Measurements from ENCODE around the gene TMEM263.
"Not testable (repeated sequence)": the region's sequence is repeated elsewhere in the genome, so short reads cannot be mapped to it uniquely, and the experiment has no call there.

DNA sequence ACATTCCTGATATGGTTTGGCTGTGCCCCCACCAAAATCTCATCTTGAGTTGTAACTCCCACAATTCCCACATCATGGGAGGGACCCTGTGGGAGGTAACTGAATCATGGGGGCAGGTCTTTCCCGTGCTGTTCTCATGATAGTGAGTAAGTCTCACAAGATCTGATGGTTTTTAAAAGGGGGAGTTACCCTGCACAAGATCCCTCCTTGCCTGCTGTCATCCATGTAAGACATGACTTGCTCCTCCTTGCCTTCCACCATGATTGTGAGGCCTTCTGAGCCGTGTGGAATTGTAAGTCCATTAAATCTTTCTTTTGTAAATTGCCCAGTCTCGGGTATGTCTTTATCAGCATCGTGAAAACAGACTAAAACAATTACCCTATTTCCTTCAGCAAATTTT, 47.0 kb downstream of the TMEM263 start:
- TF ChIP-seq, protein P1, sequence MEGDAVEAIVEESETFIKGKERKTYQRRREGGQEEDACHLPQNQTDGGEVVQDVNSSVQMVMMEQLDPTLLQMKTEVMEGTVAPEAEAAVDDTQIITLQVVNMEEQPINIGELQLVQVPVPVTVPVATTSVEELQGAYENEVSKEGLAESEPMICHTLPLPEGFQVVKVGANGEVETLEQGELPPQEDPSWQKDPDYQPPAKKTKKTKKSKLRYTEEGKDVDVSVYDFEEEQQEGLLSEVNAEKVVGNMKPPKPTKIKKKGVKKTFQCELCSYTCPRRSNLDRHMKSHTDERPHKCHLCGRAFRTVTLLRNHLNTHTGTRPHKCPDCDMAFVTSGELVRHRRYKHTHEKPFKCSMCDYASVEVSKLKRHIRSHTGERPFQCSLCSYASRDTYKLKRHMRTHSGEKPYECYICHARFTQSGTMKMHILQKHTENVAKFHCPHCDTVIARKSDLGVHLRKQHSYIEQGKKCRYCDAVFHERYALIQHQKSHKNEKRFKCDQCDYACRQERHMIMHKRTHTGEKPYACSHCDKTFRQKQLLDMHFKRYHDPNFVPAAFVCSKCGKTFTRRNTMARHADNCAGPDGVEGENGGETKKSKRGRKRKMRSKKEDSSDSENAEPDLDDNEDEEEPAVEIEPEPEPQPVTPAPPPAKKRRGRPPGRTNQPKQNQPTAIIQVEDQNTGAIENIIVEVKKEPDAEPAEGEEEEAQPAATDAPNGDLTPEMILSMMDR (IDR thresholded peaks at IDR 0.05) = not testable (repeated sequence)
- TF ChIP-seq POLR2A, POLR2AphosphoS5 (IDR thresholded peaks at IDR 0.05): not testable (repeated sequence)

All from gastroesophageal sphincter (tissue), 3 donors.